Mesothelial cell of epicardium (in vitro differentiated cells): ENCODE measurements around the gene TUBGCP2. TPM values are rescaled to one million over a fixed set of nuclear protein-coding genes. Genes with fewer than 3 reads are reported as not detected.

Experiments used
- DNase-seq, 2 experiments: peaks; one replicate each; pipeline ENCODE4 v3.0.0; 2021; ENCODE audit warnings: low spot score in 2 of 2; ENCODE audit not compliant: unreplicated experiment in 2 of 2
- H3K27ac Mint-ChIP-seq: 2 replicates; pipeline ENCODE4 v1.8.0; 2021; ENCODE audit warnings: mixed read lengths
- H3K27me3 Mint-ChIP-seq: 2 replicates; pipeline ENCODE4 v1.8.0; 2021; ENCODE audit warnings: low read depth, mixed read lengths
- H3K36me3 Mint-ChIP-seq: 2 replicates; pipeline ENCODE4 v1.8.0; 2021; ENCODE audit warnings: mixed read lengths
- H3K4me1 Mint-ChIP-seq: 2 replicates; pipeline ENCODE4 v1.8.0; 2021; ENCODE audit warnings: mixed read lengths
- H3K4me3 Mint-ChIP-seq: 2 replicates; pipeline ENCODE4 v1.8.0; 2021; ENCODE audit warnings: mild to moderate bottlenecking, moderate library complexity, mixed read lengths
- H3K9me3 Mint-ChIP-seq: 2 replicates; pipeline ENCODE4 v1.8.0; 2021; ENCODE audit warnings: mixed read lengths
- total RNA-seq: library from RNA; stranded (reverse); gene quantifications from 3 replicates; pipeline ENCODE4 v1.2.1, GENCODE V29; 2021
- TF ChIP-seq, protein P1 (sequence below): fragments of 200-600 bp; sonication (generic); IDR thresholded peaks from one replicate; pipeline ENCODE4 v1.5.0; 2021; ENCODE audit warnings: antibody characterized with exemption; ENCODE audit not compliant: unreplicated experiment

The TUBGCP2 gene
- total RNA-seq, 1 donor from 2014 or later: 69.6 TPM

DNA sequence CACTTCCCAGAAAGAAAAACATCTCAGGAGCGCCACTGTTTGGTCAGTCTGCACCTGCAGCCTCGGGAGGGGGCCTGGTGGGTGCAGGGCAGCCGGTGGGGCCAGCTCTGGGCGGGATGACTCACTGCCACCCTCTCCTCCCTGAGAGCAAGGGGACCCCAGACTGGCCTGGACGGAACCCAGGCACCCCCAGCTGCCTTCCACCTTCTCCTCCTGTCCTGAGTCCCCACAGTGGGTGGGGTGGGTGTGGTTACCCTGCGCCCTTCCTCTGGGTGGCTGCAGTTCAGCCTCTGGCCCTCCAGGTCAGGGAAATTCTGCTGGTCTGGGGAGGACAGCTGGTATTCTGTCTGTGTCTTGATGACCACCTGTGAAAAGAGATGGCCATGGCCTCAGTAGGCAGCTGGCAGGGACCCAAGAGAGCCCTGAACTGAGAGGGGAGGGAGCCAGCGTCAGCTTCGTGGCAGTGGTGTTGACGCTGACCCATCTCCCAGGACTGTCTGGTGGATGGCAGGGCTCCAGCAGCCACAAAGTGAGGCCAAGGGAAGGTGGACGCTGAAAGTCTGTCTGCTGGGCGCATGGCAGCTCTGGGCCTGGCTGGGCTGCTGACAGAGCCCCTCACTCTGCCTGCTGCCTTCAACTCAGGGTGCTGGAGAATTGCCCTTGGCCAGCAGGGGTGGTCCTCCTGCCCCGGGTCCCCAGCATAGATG lies 19.1 kb upstream of the TUBGCP2 start:
- Mint-ChIP-seq H3K9me3 (peaks cover 5% of the 10 kb centered on the region), H3K27ac (no peak overlapping the region), H3K27me3 (peaks cover 76% of the 10 kb centered on the region), H3K4me1 (peaks cover 18% of the 10 kb centered on the region), H3K36me3 (no peaks in the 10 kb centered on the region), H3K4me3 (no peak overlapping the region)
- TF ChIP-seq, protein P1, sequence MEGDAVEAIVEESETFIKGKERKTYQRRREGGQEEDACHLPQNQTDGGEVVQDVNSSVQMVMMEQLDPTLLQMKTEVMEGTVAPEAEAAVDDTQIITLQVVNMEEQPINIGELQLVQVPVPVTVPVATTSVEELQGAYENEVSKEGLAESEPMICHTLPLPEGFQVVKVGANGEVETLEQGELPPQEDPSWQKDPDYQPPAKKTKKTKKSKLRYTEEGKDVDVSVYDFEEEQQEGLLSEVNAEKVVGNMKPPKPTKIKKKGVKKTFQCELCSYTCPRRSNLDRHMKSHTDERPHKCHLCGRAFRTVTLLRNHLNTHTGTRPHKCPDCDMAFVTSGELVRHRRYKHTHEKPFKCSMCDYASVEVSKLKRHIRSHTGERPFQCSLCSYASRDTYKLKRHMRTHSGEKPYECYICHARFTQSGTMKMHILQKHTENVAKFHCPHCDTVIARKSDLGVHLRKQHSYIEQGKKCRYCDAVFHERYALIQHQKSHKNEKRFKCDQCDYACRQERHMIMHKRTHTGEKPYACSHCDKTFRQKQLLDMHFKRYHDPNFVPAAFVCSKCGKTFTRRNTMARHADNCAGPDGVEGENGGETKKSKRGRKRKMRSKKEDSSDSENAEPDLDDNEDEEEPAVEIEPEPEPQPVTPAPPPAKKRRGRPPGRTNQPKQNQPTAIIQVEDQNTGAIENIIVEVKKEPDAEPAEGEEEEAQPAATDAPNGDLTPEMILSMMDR: no peak
- DNase-seq: no peak

DNA sequence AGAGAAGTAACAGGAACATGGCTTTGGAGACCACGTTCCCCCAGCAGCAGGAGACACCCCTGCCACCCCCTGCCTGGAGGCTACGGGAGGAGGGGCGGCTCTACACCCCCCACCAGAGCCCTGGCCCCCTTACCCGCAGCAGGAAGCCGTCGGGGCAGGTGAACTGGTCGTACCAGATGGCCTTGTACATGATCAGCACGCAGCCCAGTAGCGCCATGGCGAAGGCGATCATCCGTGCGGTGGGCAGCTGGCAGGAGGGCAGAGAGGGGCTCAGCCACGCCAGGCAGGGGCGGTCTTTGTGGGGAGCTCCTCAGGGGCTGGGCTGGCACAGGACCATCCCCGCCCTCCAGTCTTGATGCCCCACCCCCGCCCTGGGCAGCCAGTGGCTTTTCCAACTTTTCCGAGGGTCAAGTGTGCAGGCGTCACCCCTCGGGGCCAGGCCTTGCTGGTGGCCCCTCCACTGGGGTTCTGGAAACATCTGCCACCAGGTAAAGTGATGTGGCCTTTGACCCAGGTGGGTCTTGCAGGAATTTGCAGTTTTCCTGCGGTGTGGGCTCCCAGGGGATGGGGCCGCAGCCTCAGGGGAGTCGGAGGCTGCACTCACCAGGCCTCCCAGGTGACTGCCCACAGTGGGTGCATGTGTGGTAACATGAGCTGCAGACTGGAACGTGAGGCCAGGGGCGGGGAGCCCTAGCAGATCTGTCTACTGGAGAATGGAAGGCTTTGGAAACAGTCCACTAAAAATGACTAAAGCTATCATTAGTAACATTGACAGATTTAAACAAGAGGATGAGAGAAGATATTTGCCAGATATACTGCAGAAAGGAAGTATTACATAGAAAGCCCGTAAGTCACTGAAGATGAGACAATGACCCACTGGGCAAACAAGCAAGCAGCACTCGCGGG lies 18.3 kb upstream of the TUBGCP2 start:
- TF ChIP-seq, protein P1: no peak
- H3K36me3 Mint-ChIP-seq: no peaks in the 10 kb centered on the region
- no peak for DNase-seq
- peaks cover 18% of the 10 kb centered on the region for H3K4me1 Mint-ChIP-seq
- no peaks in the 10 kb centered on the region for H3K9me3 Mint-ChIP-seq
- no peak overlapping the region for H3K27ac Mint-ChIP-seq
- H3K27me3 Mint-ChIP-seq: peaks cover 68% of the 10 kb centered on the region
- H3K4me3 Mint-ChIP-seq: no peak overlapping the region

DNA sequence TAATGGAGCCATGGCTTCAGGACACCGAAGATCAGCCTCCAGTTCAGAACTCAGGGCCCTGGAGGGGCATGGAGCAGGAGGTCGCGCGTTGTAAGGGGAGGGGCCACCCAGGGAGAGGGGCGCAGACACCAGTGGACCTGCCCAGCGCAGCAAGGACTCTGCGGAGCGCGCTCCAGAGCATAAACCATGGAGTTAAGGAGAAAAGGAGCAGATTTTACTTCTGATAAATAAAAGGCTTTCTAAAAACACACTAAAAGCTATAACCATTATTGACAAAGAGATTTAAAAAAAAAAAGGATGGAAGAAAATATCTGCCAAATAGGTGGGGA lies 17.5 kb upstream of the TUBGCP2 start:
- H3K27ac Mint-ChIP-seq: no peak overlapping the region
- no peaks in the 10 kb centered on the region for H3K9me3 Mint-ChIP-seq
- peaks cover 18% of the 10 kb centered on the region for H3K4me1 Mint-ChIP-seq
- H3K27me3 Mint-ChIP-seq: peaks cover 60% of the 10 kb centered on the region
- TF ChIP-seq, protein P1: no peak
- peak overlapping the region; percentile 55 for H3K4me3 Mint-ChIP-seq
- H3K36me3 Mint-ChIP-seq: no peaks in the 10 kb centered on the region
- no peak for DNase-seq

DNA sequence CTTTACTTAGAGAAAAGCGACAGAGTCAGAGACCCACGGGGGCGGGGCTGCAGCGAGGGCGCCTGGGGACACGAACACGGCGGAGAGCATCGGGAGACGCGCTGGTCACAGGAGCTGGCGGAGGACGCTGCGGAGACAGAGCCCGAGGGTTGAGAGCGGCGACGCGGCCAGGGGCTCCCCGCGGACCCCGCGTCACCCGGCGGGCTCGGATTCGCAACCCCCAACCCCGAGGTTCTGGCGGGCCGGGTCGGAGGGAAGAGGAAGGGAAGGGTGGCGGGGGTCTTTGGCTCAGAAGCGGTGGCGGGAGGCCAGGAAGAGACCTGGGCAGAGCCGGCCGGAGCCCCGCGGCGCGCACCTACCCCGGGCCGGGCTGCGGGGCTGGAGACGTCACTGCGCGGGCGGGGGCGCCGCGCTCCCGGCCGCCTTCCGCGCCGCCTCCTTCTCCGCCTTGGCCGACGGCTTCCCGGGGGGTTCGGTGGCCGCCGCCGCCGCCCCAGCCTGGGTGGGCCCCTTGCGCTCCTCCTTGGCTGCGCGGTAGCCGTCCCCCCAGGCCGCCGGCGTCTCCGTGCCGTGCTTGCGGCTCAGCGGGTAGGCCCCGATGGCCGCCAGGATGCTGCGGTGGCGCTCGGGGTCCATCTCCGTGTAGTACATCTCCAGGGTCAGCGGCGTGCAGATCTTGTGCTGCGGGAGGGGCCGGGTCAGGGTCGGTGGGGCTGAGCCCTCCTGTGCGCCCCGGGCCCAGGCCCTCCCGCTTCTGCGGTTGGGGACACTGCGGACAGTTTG lies 17.0 kb upstream of the TUBGCP2 start:
- no peak for DNase-seq
- Mint-ChIP-seq H3K9me3 (no peaks in the 10 kb centered on the region), H3K36me3 (no peaks in the 10 kb centered on the region), H3K27ac (no peak overlapping the region), H3K4me3 (peak overlapping the region; percentile 73), H3K4me1 (peaks cover 18% of the 10 kb centered on the region), H3K27me3 (peaks cover 54% of the 10 kb centered on the region)
- TF ChIP-seq, protein P1: no peak

DNA sequence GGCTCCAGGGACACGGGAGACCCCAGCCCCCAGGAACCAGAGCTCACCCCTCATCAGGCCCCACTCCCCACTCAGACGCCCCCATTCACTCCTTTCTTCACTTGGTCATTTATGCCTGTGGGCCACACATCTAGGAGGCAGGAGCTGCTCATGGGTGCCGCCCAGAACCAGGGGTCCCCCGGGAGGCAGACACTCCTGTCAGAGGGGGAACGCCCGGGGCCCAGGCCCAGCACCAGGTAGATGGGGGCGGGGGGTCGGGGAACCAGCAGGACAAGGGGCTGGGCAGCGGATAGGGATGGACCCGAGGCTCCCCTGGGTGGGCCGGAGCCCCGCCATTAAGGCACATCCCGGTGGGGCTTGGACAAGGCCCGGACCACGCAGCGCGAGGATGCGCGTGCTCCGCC lies 16.2 kb upstream of the TUBGCP2 start:
- peak overlapping the region; percentile 51 for H3K4me3 Mint-ChIP-seq
- peaks cover 17% of the 10 kb centered on the region for H3K4me1 Mint-ChIP-seq
- H3K27me3 Mint-ChIP-seq: peaks cover 56% of the 10 kb centered on the region
- TF ChIP-seq, protein P1: no peak
- peaks cover 4% of the 10 kb centered on the region for H3K9me3 Mint-ChIP-seq
- H3K27ac Mint-ChIP-seq: no peak overlapping the region
- no peak for DNase-seq
- no peaks in the 10 kb centered on the region for H3K36me3 Mint-ChIP-seq
